Right lobe of liver (tissue), 4 donors: Measurements from ENCODE around the gene SLC44A1.

Source experiments
- CTCF ChIP-seq, 4 donors: fragments of 200-600 bp in 3 of 4; fragments of 450-650 bp in 1 of 4; IDR thresholded peaks; one replicate each; pipeline versions ENCODE4 v1.5.1 to v1.8.0; 2016 to 2022; ENCODE audit warnings: antibody characterized with exemption in 4 of 4, mild to moderate bottlenecking in 2 of 4
- POLR2A ChIP-seq: fragments of 450-650 bp; IDR thresholded peaks from one replicate; pipeline ENCODE4 v1.6.1; 2017; ENCODE audit warnings: antibody characterized with exemption, mild to moderate bottlenecking
- donor health status: DM: no; HTN: no; CAD: no.
- donor health status: DM: no; HTN: no; CAD: no.
- donor health status: DM: no; HTN: yes; CAD: no.

GRCh38 chr9:105329719-105330062 lies 85.2 kb downstream of the SLC44A1 start:
- TF ChIP-seq CTCF (IDR thresholded peaks at IDR 0.05) (no peak), POLR2A (no peak)
